OCI-LY7 (cell line): ENCODE results near the gene SCYGR1. TPM values are rescaled to one million over a fixed set of nuclear protein-coding genes. Genes with fewer than 3 reads are reported as not detected.

ENCODE experiments used
- BruUV-seq: library from RNA; stranded (reverse); fragments of 400-500 nt; replicated peaks from 2 replicates; lab custom pipeline; 2021; lab: Mats Ljungman, UMichigan
- CTCF ChIA-PET: fragments of 300-600 bp; sonication (Branson Sonifier 250); formaldehyde crosslinking; loops from one replicate; lab custom pipeline; 2022; ENCODE audit warnings: antibody characterized with exemption; ENCODE audit not compliant: unreplicated experiment; lab: Charles Lee
- POLR2A ChIA-PET: fragments of 300-600 bp; sonication (Branson Sonifier 250); formaldehyde crosslinking; loops from one replicate; lab custom pipeline; 2022; ENCODE audit warnings: antibody characterized with exemption; lab: Charles Lee
- DNase-seq: peaks from one replicate; pipeline ENCODE4 v3.0.0-alpha.2; 2015; ENCODE audit warnings: low spot score
- H2AFZ ChIP-seq: fragments of 200-600 bp; sonication (generic), shearing (Covaris generic); 2 replicates; pipeline ENCODE4 v1.6.1; 2014; ENCODE audit warnings: mild to moderate bottlenecking, antibody characterized with exemption, low read length, moderate library complexity
- H3K27ac ChIP-seq: fragments of 200-600 bp; sonication (generic); 2 replicates; pipeline ENCODE4 v1.5.1; 2014; ENCODE audit warnings: mixed run types, low read depth, mild to moderate bottlenecking, moderate library complexity, low read length, inconsistent platforms; ENCODE audit not compliant: poor library complexity, severe bottlenecking
- H3K36me3 ChIP-seq: fragments of 200-600 bp; sonication (generic); 2 replicates; pipeline ENCODE4 v1.6.1; 2014; ENCODE audit warnings: mild to moderate bottlenecking, antibody characterized with exemption, low read length, moderate library complexity, mixed read lengths; ENCODE audit not compliant: insufficient read depth
- H3K4me1 ChIP-seq: fragments of 200-600 bp; sonication (generic); 2 replicates; pipeline ENCODE4 v1.5.1; 2014; ENCODE audit warnings: mild to moderate bottlenecking, low read length; ENCODE audit not compliant: insufficient read depth, poor library complexity, severe bottlenecking
- H3K4me2 ChIP-seq: fragments of 200-600 bp; sonication (generic); 2 replicates; pipeline ENCODE4 v1.6.1; 2014; ENCODE audit warnings: mild to moderate bottlenecking, low read length
- H3K4me3 ChIP-seq: fragments of 200-600 bp; sonication (generic); 2 replicates; pipeline ENCODE4 v1.5.1; 2014; ENCODE audit warnings: mild to moderate bottlenecking, low read depth, low read length; ENCODE audit not compliant: poor library complexity, severe bottlenecking
- H3K79me2 ChIP-seq: fragments of 200-600 bp; sonication (generic); 2 replicates; pipeline ENCODE4 v1.6.1; 2016; ENCODE audit warnings: low read depth, mild to moderate bottlenecking, low read length, moderate library complexity, mixed read lengths; ENCODE audit not compliant: insufficient read depth
- H3K9me2 ChIP-seq: fragments of 200-600 bp; sonication (generic); 2 replicates; pipeline ENCODE4 v1.6.1; 2016; ENCODE audit warnings: mild to moderate bottlenecking, low read length, mixed read lengths; ENCODE audit not compliant: insufficient read depth
- H3K9me3 ChIP-seq: fragments of 200-600 bp; sonication (generic); 2 replicates; pipeline ENCODE4 v1.6.1; 2014; ENCODE audit warnings: mild to moderate bottlenecking, mixed run types, low read length, mixed read lengths
- H4K20me1 ChIP-seq: fragments of 200-600 bp; sonication (generic); 2 replicates; pipeline ENCODE4 v1.6.1; 2014; ENCODE audit warnings: mild to moderate bottlenecking, antibody characterized with exemption, low read length, moderate library complexity, mixed read lengths; ENCODE audit not compliant: insufficient read depth
- EZH2phosphoT487 ChIP-seq: fragments of 200-600 bp; sonication (generic); IDR thresholded peaks from 2 replicates; pipeline ENCODE4 v1.6.1; 2018; ENCODE audit warnings: low read depth, borderline replicate concordance, mild to moderate bottlenecking, mixed run types, antibody characterized with exemption, low read length, moderate library complexity, mixed read lengths
- intact Hi-C: fragments of 100-400 bp; cut with micrococcal nuclease; formaldehyde crosslinking; loops from one replicate; pipeline ENCODE4 v1.10.0; 2022; ENCODE audit not compliant: unreplicated experiment
- total RNA-seq, 2 experiments: library from RNA; depleted of rRNA in 1 of 2; stranded (reverse); fragments of >200 nt in 1 of 2; shearing (Covaris generic) in 1 of 2; gene quantifications; 2 replicates each; pipeline ENCODE4 v1.2.3, GENCODE V29; 2014 to 2022
- TF ChIP-seq, protein P1 (sequence below): fragments of 200-600 bp; sonication (generic); conservative IDR thresholded peaks from 2 replicates; pipeline ENCODE4 v1.5.1; 2014; ENCODE audit warnings: mild to moderate bottlenecking, antibody characterized with exemption, low read length, moderate library complexity, mixed read lengths

Gene SCYGR1
- total RNA-seq, 2 experiments from 2014 or later, result not detected

DNA sequence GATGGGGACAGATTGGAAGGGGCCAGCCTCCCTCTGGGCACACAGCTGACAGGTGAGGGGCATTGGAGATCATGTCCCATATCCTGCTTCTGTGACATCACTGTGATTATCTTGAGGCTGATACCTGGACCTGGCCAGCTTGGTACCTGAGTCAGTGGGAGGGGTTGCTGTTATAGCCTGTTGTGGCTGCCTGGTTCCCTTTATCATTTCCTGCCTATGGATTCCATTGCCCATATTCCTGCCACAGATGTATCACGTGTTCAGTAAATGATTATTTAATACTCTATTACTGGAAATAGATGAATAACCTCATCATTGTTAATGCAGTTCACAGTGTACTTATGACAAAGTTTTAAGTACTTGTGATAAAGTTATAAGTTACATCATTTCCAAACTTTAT is 7.8 kb upstream of the SCYGR1 start:
- intact Hi-C loops, result no loop called here

DNA sequence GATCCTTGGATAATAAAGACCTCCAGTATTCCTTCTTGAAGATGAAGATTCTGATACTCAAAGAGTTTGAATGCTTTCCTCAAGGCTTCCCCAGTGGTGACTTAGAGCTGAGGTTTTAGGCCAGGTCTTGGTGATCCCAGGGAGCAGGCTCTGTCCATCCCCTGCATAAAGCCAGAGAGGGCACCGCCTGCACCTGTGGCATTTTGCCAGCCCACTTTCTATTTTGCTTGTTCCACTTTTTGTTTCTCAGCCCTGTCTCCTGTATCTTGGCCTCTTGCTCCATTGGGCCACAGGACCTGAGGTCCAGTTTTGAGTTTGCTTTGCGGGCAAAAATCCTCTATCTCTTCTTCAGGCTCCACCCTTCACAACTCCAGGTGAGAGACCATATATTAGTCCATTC is 6.7 kb upstream of the SCYGR1 start:
- no TSS peak for BruUV-seq
- Histone ChIP-seq H3K36me3 (no peaks in the 10 kb centered on the region), H3K9me2 (no peaks in the 10 kb centered on the region), H3K4me2 (no peak overlapping the region), H3K79me2 (no peaks in the 10 kb centered on the region), H4K20me1 (no peaks in the 10 kb centered on the region), H3K4me3 (no peak overlapping the region), H3K27ac (no peak overlapping the region), H2AFZ (no peak overlapping the region), H3K4me1 (no peaks in the 10 kb centered on the region), H3K9me3 (no peaks in the 10 kb centered on the region)
- ChIA-PET POLR2A (interaction anchor here (1.4 kb wide), 1 partner anchor 15 kb away, joined by 5 read pairs; the partner anchor contains the start of gene TM4SF20), CTCF (no interaction called here)
- no peak for DNase-seq
- TF ChIP-seq, protein P1, sequence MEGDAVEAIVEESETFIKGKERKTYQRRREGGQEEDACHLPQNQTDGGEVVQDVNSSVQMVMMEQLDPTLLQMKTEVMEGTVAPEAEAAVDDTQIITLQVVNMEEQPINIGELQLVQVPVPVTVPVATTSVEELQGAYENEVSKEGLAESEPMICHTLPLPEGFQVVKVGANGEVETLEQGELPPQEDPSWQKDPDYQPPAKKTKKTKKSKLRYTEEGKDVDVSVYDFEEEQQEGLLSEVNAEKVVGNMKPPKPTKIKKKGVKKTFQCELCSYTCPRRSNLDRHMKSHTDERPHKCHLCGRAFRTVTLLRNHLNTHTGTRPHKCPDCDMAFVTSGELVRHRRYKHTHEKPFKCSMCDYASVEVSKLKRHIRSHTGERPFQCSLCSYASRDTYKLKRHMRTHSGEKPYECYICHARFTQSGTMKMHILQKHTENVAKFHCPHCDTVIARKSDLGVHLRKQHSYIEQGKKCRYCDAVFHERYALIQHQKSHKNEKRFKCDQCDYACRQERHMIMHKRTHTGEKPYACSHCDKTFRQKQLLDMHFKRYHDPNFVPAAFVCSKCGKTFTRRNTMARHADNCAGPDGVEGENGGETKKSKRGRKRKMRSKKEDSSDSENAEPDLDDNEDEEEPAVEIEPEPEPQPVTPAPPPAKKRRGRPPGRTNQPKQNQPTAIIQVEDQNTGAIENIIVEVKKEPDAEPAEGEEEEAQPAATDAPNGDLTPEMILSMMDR, result no peak
- no peak for TF ChIP-seq EZH2phosphoT487
- intact Hi-C loops, result no loop called here

More for the DNA sequence above, 7.8 kb upstream of the SCYGR1 start:
- BruUV-seq, result no TSS peak
- TF ChIP-seq, protein P1, result no peak
- TF ChIP-seq EZH2phosphoT487, result no peak
- Histone ChIP-seq H4K20me1 (no peaks in the 10 kb centered on the region), H3K9me2 (no peaks in the 10 kb centered on the region), H3K9me3 (no peaks in the 10 kb centered on the region), H3K4me2 (no peak overlapping the region), H3K4me3 (no peak overlapping the region), H3K27ac (no peak overlapping the region), H3K79me2 (no peaks in the 10 kb centered on the region), H2AFZ (no peak overlapping the region), H3K36me3 (no peaks in the 10 kb centered on the region), H3K4me1 (no peaks in the 10 kb centered on the region)
- ChIA-PET CTCF (no interaction called here), POLR2A (interaction anchor here (0.6 kb wide), 1 partner anchor 918 kb away, joined by 4 read pairs; no protein-coding TSS in a partner anchor)
- DNase-seq, result no peak

GRCh38 chr2:227390468-227391256 is 2.9 kb upstream of the SCYGR1 start:
- H3K9me3 ChIP-seq, result no peaks in the 10 kb centered on the region
- intact Hi-C loops, result no loop called here
- H4K20me1 ChIP-seq, result no peaks in the 10 kb centered on the region
- H3K4me3 ChIP-seq, result no peak overlapping the region
- no peak for TF ChIP-seq EZH2phosphoT487
- TF ChIP-seq, protein P1, result no peak
- H3K4me2 ChIP-seq, result no peak overlapping the region
- CTCF ChIA-PET, result no interaction called here
- no peak overlapping the region for H3K27ac ChIP-seq
- DNase-seq, result no peak
- no TSS peak for BruUV-seq
- H3K36me3 ChIP-seq, result no peaks in the 10 kb centered on the region
- H2AFZ ChIP-seq, result no peak overlapping the region
- H3K9me2 ChIP-seq, result no peaks in the 10 kb centered on the region
- H3K4me1 ChIP-seq, result no peaks in the 10 kb centered on the region
- POLR2A ChIA-PET, result interaction anchor here (1.1 kb wide), 1 partner anchor 55 kb away, joined by 3 read pairs; no protein-coding TSS in a partner anchor
- no peaks in the 10 kb centered on the region for H3K79me2 ChIP-seq
